HUES48 (cell line): Measurements from ENCODE around the gene DUSP3.
A peak's percentile ranks its signal among the peaks of the same experiment; 100 is the strongest.

ENCODE experiments used
- H3K27ac ChIP-seq: one replicate; pipeline ENCODE4 v1.7.0; 2013; ENCODE audit warnings: low read depth, low read length, inconsistent platforms
- H3K27me3 ChIP-seq: 2 replicates; pipeline ENCODE4 v1.6.1; 2013; ENCODE audit warnings: mild to moderate bottlenecking, low read length; ENCODE audit not compliant: control insufficient read depth, insufficient read depth
- H3K36me3 ChIP-seq: 2 replicates; pipeline ENCODE4 v1.6.1; 2013; ENCODE audit warnings: low read length; ENCODE audit not compliant: control insufficient read depth, insufficient read depth
- H3K4me1 ChIP-seq: 2 replicates; pipeline ENCODE4 v1.6.1; 2013; ENCODE audit warnings: mild to moderate bottlenecking, low read length; ENCODE audit not compliant: control insufficient read depth, insufficient read depth
- H3K4me3 ChIP-seq: 2 replicates; pipeline ENCODE4 v1.5.1; 2013; ENCODE audit warnings: mild to moderate bottlenecking, low read depth, low read length
- H3K9ac ChIP-seq: 2 replicates; pipeline ENCODE4 v1.6.1; 2013; ENCODE audit warnings: mild to moderate bottlenecking, low read depth, low read length, moderate library complexity
- H3K9me3 ChIP-seq: 2 replicates; pipeline ENCODE4 v1.6.1; 2013; ENCODE audit warnings: low read length; ENCODE audit not compliant: control insufficient read depth, insufficient read depth

Gene DUSP3

DNA sequence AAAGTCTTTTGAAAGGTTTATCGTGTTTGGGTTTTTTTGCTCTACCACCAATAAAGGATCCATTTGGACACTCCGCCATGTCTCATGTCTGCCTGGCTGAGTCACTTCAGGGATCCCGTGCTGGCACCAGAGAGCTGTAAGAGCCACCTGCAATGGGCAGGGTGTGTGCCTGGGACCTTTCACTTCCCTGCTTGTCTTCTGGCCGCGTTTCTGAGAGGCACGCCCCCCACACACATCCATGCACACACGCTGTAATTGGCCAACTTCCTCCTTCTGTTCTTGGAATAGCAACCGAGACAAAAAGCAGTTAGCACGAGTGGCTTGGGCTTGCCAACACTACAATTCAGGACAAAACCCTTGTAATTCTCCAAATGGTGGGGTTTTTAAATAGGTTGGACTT, 10.4 kb downstream of the DUSP3 start:
- Histone ChIP-seq H3K27ac (no peak overlapping the region), H3K9ac (no peak overlapping the region), H3K36me3 (peaks cover 42% of the 10 kb centered on the region)

GRCh38 chr17:43767713-43768059, 11.1 kb downstream of the DUSP3 start:
- Histone ChIP-seq H3K9ac (no peak overlapping the region), H3K4me1 (no peaks in the 10 kb centered on the region), H3K36me3 (peaks cover 35% of the 10 kb centered on the region), H3K4me3 (no peak overlapping the region), H3K27ac (no peak overlapping the region), H3K27me3 (no peaks in the 10 kb centered on the region), H3K9me3 (no peaks in the 10 kb centered on the region)

More for the DNA sequence above, 10.4 kb downstream of the DUSP3 start:
- Histone ChIP-seq H3K9me3 (no peaks in the 10 kb centered on the region), H3K4me3 (no peak overlapping the region), H3K4me1 (no peaks in the 10 kb centered on the region), H3K27me3 (no peaks in the 10 kb centered on the region)

- Histone ChIP-seq H3K27me3 (no peaks in the 10 kb centered on the region), H3K4me1 (no peaks in the 10 kb centered on the region), H3K9ac (no peak overlapping the region), H3K27ac (no peak overlapping the region), H3K4me3 (no peak overlapping the region), H3K36me3 (peaks cover 30% of the 10 kb centered on the region), H3K9me3 (no peaks in the 10 kb centered on the region)
Observed at GRCh38 chr17:43767053-43767712, 11.6 kb downstream of the DUSP3 start.

DNA sequence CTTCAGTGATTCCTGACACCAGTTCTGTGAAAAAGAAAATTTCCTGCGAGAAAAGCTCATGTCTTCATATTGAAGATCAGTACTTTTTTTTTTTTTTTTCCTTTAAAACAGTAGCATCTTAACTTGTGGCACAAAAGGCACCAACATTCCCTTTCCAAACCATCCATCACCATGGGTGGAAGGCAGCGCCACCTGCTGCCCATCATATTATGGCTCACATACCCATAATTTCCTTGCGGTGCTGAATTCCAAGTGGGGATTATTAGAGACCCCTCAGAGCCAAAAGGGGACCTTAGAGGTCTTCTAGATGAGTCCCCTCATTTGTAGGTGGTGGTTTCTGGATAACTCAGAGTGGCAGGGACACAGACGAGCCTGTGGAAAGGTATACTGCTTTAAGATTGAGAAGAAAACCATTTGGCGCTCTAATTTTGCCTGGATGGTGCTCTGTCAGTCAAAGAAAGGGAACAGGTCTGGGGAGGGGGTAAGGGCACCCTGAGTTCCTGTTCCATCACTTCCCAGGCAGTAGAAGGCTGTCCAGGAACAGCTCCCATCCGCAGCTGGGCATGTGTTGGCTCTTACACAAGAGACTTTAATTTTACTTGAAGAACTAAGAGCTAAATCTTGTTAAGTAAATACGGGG, 12.2 kb downstream of the DUSP3 start:
- Histone ChIP-seq H3K9ac (no peak overlapping the region), H3K9me3 (no peaks in the 10 kb centered on the region), H3K4me1 (no peaks in the 10 kb centered on the region), H3K27ac (no peak overlapping the region), H3K36me3 (peaks cover 27% of the 10 kb centered on the region), H3K4me3 (no peak overlapping the region), H3K27me3 (no peaks in the 10 kb centered on the region)

DNA sequence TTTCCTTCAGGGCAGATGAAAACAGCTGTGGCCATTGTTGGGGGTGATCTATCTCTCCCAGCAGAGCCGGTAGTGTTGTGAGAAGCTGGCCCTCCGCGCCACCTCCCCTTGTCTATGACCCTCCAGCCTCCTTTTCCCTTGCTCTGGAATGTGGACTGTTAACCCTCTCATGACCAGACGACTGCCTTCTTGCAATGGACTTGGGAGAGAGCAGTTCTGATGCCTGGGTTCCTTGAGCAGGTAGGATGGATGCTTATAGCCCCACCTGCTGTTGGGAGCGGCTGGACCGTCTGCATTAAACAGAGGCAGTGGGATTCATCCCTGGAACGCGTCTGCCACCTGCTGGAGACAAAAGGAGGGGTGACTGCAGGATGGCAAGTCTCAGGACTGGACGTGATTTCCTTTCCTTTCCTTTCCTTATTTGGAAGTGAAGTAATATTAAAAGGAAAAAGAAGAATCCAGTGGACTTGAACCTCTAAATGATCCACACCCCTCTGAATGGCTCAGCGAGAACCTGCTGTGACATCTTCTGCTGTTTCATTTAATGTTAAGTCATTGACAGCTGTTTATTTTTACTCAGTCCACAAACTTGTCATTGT, 18.4 kb downstream of the DUSP3 start:
- no peak overlapping the region for H3K9ac ChIP-seq
- peak overlapping the region; percentile 57 for H3K27ac ChIP-seq
- no peaks in the 10 kb centered on the region for H3K36me3 ChIP-seq
- H3K27me3 ChIP-seq, result peaks cover 23% of the 10 kb centered on the region
- H3K9me3 ChIP-seq, result no peaks in the 10 kb centered on the region
- no peak overlapping the region for H3K4me3 ChIP-seq
- peaks cover 9% of the 10 kb centered on the region for H3K4me1 ChIP-seq

- Histone ChIP-seq H3K27me3 (peaks cover 28% of the 10 kb centered on the region), H3K4me1 (peaks cover 9% of the 10 kb centered on the region), H3K9me3 (no peaks in the 10 kb centered on the region), H3K4me3 (no peak overlapping the region), H3K27ac (peak overlapping the region; percentile 57), H3K9ac (no peak overlapping the region), H3K36me3 (no peaks in the 10 kb centered on the region)
Observed at GRCh38 chr17:43759836-43760235, 18.9 kb downstream of the DUSP3 start.

- peaks cover 9% of the 10 kb centered on the region for H3K4me1 ChIP-seq
- peak within 1 kb of the TSS; percentile 57 for H3K27ac ChIP-seq
- no peak within 1 kb of the TSS for H3K9ac ChIP-seq
- H3K9me3 ChIP-seq, result no peaks in the 10 kb centered on the region
- H3K27me3 ChIP-seq, result peaks cover 37% of the 10 kb centered on the region
- H3K4me3 ChIP-seq, result no peak within 1 kb of the TSS
- H3K36me3 ChIP-seq, result no peaks in the 10 kb centered on the region
Observed at GRCh38 chr17:43758497-43759174, 20.1 kb downstream of the DUSP3 start, which contains the start of gene SOST. SOST (minus strand) TSS chr17:43758791; CDS start chr17:43758741, 50 bp downstream.

GRCh38 chr17:43758086-43758485, 20.7 kb downstream of the DUSP3 start:
- Histone ChIP-seq H3K9ac (no peak overlapping the region), H3K4me1 (peaks cover 9% of the 10 kb centered on the region), H3K4me3 (no peak overlapping the region), H3K9me3 (no peaks in the 10 kb centered on the region), H3K27me3 (peaks cover 37% of the 10 kb centered on the region), H3K36me3 (no peaks in the 10 kb centered on the region), H3K27ac (no peak overlapping the region)

DNA sequence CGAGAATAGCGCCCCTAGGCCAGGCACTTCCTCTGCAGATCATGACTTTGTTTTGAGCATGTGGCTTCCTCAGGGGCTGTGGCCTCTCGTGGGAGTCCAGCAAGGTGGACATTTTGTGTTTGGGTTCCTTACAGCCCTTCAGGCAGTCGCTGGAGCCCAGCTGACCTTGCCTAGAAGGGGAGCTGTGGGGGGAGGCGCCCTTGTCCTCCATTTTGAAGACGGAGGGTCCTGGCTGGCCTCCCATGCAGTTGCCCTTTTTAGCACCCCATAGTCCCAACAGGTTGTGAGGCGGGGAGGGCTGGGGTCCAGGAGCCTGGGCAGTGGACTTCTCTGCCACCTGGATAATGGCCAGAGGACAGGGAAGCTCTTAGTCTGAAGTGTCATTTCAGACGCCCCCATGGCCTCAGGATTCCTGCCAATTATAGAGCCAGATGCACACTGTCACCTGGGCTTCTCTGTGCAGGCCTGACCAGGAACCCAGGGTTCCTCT, 21.6 kb downstream of the DUSP3 start:
- Histone ChIP-seq H3K36me3 (no peaks in the 10 kb centered on the region), H3K4me1 (peaks cover 9% of the 10 kb centered on the region), H3K27me3 (peaks cover 37% of the 10 kb centered on the region)

GRCh38 chr17:43756201-43756600, 22.6 kb downstream of the DUSP3 start:
- Histone ChIP-seq H3K9ac (no peak overlapping the region), H3K27me3 (peaks cover 37% of the 10 kb centered on the region), H3K4me3 (no peak overlapping the region), H3K36me3 (no peaks in the 10 kb centered on the region), H3K9me3 (no peaks in the 10 kb centered on the region), H3K27ac (no peak overlapping the region), H3K4me1 (peaks cover 9% of the 10 kb centered on the region)

More for the DNA sequence above, 21.6 kb downstream of the DUSP3 start:
- Histone ChIP-seq H3K4me3 (no peak overlapping the region), H3K9me3 (no peaks in the 10 kb centered on the region), H3K9ac (no peak overlapping the region), H3K27ac (no peak overlapping the region)
